SK-N-MC (cell line): Measurements from ENCODE around the gene PPM1M.

Experiments
- DNase-seq: peaks from one replicate; pipeline ENCODE4 v3.0.0-alpha.2; 2011; ENCODE audit warnings: low read depth, low spot score
- H3K27ac ChIP-seq: fragments of 200-600 bp; sonication (generic); 2 replicates; pipeline ENCODE4 v1.5.1; 2016; ENCODE audit warnings: mixed run types
- H3K36me3 ChIP-seq: fragments of 200-600 bp; sonication (generic); 2 replicates; pipeline ENCODE4 v1.6.1; 2017; ENCODE audit warnings: antibody characterized with exemption, low read length, mixed read lengths; ENCODE audit not compliant: insufficient read depth
- H3K4me3 ChIP-seq: fragments of 200-600 bp; sonication (generic); 2 replicates; pipeline ENCODE4 v1.5.1; 2016
- H3K9ac ChIP-seq: fragments of 200-600 bp; sonication (generic); 2 replicates; pipeline ENCODE4 v1.8.0; 2017; ENCODE audit warnings: mixed run types, mixed read lengths; ENCODE audit not compliant: insufficient read length
- H3K9me3 ChIP-seq: fragments of 200-600 bp; sonication (generic); 2 replicates; pipeline ENCODE4 v1.6.1; 2017; ENCODE audit warnings: low read depth, mild to moderate bottlenecking, antibody characterized with exemption, low read length, moderate library complexity, mixed read lengths
- EZH2 ChIP-seq: fragments of 200-600 bp; sonication (generic); IDR thresholded peaks from one replicate; pipeline ENCODE4 v1.6.1; 2017; ENCODE audit warnings: antibody characterized with exemption
- FOXP2 ChIP-seq: optimal IDR thresholded peaks from 2 replicates; pipeline ENCODE3; 2011; ENCODE audit warnings: mild to moderate bottlenecking, moderate library complexity; ENCODE audit not compliant: insufficient read depth; ENCODE audit errors: extremely low read length, control extremely low read depth
- POLR2AphosphoS5 ChIP-seq: IDR thresholded peaks from 2 replicates; pipeline ENCODE4 v1.6.1; 2012; ENCODE audit warnings: mild to moderate bottlenecking, low read depth, low read length, borderline replicate concordance

Gene PPM1M, protein sequence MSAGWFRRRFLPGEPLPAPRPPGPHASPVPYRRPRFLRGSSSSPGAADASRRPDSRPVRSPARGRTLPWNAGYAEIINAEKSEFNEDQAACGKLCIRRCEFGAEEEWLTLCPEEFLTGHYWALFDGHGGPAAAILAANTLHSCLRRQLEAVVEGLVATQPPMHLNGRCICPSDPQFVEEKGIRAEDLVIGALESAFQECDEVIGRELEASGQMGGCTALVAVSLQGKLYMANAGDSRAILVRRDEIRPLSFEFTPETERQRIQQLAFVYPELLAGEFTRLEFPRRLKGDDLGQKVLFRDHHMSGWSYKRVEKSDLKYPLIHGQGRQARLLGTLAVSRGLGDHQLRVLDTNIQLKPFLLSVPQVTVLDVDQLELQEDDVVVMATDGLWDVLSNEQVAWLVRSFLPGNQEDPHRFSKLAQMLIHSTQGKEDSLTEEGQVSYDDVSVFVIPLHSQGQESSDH

DNA sequence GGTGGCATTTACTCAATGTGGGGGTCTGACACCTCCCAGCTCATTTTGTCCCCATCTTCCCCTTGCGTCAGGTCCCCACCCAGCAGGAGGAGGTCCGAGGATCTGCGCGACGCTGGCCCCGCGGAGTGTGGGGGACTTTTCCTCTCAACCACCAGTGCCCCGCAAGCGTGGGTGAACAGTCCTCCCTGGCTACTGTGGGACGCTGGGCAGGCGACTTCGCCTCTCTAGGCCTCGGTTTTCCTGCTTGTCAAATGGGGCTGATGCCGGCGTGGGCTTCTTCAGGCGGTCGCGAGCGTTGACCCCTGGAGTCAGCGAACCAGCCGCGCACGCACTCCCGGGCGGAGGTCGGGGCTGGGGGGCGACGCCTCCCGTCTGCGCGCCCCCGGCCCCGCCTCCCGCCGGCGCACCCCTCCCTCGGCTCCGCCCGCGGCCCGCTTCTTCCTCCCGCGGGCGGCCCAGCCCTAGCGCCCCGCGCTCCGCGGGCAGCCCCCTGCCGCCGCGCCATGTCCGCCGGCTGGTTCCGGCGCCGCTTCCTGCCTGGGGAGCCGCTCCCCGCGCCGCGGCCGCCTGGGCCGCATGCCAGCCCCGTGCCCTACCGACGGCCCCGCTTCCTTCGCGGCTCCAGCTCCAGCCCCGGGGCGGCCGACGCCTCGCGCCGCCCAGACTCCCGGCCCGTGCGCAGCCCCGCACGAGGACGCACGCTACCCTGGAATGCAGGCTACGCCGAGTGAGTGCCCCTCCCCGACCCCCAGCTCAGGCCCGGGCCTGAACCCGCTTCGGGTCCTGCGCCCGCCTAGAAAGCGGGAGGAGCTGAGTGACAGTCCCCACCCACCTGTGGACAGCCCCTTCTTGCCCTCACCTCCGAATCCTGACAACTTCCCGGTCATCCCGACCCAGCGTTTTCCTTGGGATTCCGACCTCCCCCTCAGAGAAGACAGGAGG is at the start of gene PPM1M:
Gene PPM1M, plus strand, starts transcription at position 438 of the 942 bp plus-strand sequence. Its CDS starts 66 bp downstream, at position 504.
- Histone ChIP-seq H3K36me3 (no peaks in the 10 kb centered on the region), H3K9ac (peak within 1 kb of the TSS; percentile 37), H3K4me3 (peak within 1 kb of the TSS; percentile 70), H3K27ac (no peak within 1 kb of the TSS), H3K9me3 (no peaks in the 10 kb centered on the region)
- TF ChIP-seq POLR2AphosphoS5 (no peak), FOXP2 (no peak), EZH2 (no peak)
- no peak for DNase-seq

DNA sequence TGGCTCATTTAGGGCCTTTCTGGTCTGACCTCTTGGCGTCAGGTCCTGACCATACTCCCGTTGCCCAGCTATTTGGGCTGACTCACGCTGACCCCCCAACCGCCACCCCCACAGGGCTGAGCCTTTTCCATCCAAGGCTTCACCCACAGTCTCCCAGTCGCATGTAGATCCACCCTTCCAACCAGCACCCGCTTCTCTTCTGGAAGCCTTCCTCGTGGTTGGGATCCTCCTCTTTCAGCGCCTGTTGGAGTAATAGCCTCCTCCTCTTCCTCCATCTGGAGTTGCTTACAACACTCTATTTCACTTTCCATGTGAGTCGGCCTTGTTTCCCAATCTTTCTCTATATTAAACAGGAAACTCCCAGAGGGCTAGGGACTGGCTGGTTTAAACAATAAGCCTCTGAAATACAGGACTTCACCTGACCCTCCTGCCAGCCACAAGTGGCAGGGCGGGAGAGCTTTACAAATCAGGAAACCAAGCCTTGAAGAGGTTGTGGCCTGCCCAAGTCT is 49.7 kb upstream of the PPM1M start:
- Histone ChIP-seq H3K9ac (no peak overlapping the region), H3K9me3 (no peaks in the 10 kb centered on the region), H3K36me3 (peaks cover 4% of the 10 kb centered on the region; the same call in 1 of the 2 replicates), H3K4me3 (no peak overlapping the region), H3K27ac (no peak overlapping the region)
- TF ChIP-seq EZH2 (no peak), POLR2AphosphoS5 (no peak), FOXP2 (no peak)
- DNase-seq, result no peak

DNA sequence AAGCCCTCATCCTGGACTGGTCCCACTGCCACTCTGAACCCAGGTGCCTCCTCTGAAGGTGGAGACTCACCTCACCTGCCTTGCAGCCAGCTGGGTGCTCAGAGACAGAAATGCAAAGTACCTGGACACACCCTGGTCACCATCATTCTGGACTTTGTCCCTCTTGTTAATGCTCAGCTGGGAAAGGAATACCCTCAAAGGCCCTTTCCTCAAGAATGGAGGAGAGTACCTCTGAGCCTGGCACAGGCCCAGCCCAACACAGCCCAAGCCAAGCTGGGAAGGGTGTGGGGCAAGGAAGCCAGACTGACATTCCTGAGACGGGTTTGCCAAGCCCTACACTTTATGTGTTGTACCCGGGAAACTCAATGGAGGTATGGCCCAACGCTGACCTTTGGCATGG is 48.6 kb upstream of the PPM1M start:
- H3K27ac ChIP-seq, result no peak overlapping the region

DNA sequence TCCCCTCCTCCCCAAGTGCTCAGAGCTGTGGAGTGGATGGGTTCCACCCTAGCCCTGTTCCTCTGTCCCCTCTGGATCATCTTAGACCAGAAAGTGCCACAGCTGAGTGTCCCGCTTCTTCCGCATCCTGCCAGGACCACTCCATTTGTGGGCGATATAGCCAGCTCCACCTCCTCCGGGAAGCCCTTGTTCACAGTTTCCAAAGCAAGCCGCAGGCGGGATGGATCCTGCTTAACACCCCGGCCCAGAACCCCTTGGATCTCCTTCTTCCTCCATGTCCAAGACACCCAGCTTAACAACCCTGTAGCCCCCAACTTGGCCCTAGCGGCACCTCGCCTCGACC is 48.1 kb upstream of the PPM1M start:
- TF ChIP-seq FOXP2 (no peak), POLR2AphosphoS5 (no peak), EZH2 (no peak)
- H3K27ac ChIP-seq, result no peak overlapping the region
- peak overlapping the region; percentile 83 for H3K4me3 ChIP-seq
- H3K36me3 ChIP-seq, result peaks cover 14% of the 10 kb centered on the region
- H3K9ac ChIP-seq, result peak overlapping the region; percentile 37
- no peaks in the 10 kb centered on the region for H3K9me3 ChIP-seq
- DNase-seq, result no peak

More for the DNA sequence above, 48.6 kb upstream of the PPM1M start:
- DNase-seq, result no peak
- Histone ChIP-seq H3K4me3 (no peak overlapping the region), H3K9ac (no peak overlapping the region), H3K9me3 (no peaks in the 10 kb centered on the region), H3K36me3 (peaks cover 10% of the 10 kb centered on the region)
- TF ChIP-seq FOXP2, result no peak
- TF ChIP-seq EZH2, result no peak
- no peak for TF ChIP-seq POLR2AphosphoS5

DNA sequence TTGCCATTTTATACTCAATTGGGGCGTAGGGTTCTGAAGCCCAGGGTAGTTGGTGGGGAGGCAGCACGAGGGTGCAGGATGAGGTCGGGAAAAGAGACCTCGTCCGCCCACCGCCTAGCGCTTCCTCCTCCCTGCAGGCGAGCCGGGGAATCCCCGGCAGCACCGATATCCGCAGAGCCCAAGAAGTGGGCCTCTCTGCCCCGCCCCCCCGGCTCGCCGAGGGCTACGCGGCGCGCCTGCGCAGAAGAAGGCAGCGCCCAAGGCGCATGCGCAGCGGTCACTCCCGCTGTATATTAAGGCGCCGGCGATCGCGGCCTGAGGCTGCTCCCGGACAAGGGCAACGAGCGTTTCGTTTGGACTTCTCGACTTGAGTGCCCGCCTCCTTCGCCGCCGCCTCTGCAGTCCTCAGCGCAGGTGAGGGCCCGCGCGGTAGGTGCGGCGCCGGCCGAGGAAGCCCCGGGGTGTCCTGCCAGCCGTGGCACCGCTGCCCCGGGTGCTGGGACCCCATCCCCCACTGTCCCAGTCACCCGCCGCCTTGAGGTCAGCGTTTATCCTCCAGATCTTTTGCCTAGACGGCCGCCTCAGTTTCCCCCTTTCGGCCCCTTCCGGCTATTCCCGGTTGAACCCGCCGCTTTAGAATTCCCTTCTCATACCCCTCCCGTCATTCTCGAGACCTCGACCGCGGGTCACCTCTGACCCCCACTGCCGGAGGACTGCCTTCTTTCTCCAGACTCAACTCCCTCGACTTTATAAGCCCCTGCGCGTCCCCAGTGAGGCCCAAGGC is 47.5 kb upstream of the PPM1M start, which contains the start of gene ALAS1:
Gene ALAS1, plus strand, starts transcription at position 319 of the 784 bp plus-strand sequence. CDS start 1,082 bp downstream, outside the sequence.
- peak; percentile 6 for DNase-seq
- H3K4me3 ChIP-seq, result peak within 1 kb of the TSS; percentile 83
- TF ChIP-seq FOXP2 (no peak), POLR2AphosphoS5 (peak; percentile 89), EZH2 (no peak)
- peaks cover 19% of the 10 kb centered on the region for H3K36me3 ChIP-seq
- no peak within 1 kb of the TSS for H3K27ac ChIP-seq
- H3K9ac ChIP-seq, result peak within 1 kb of the TSS; percentile 83
- H3K9me3 ChIP-seq, result no peaks in the 10 kb centered on the region

DNA sequence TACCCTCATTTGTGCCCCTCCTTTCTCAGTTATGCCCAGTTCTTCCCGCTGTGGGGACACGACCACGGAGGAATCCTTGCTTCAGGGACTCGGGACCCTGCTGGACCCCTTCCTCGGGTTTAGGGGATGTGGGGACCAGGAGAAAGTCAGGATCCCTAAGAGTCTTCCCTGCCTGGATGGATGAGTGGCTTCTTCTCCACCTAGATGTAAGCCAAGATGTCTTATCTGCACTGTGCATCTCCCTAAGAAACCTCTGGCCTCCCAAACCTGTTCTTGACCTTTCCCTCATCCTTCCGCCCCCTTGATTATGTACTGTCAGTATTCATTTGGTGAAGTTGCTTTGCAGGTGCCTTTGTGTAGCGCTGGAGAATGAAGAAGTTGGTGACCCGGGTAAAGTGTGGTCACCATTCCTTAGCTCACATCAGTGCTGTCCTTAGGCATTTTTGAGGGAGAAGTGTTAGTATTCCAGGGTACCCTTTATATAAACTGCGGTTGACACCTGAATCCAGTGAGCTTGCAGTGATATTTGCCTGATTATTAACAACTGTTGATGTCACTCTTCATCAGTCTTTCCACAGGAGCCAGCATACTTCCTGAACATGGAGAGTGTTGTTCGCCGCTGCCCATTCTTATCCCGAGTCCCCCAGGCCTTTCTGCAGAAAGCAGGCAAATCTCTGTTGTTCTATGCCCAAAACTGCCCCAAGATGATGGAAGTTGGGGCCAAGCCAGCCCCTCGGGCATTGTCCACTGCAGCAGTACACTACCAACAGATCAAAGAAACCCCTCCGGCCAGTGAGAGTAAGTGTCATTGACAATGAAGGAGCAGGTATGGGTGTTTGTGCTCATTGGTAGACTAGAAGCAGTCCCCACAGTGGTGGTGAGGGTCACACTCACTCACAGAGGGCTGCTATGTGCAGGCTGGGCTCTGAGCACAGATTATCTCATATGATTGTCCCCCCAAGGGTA is 46.6 kb upstream of the PPM1M start:
- peaks cover 27% of the 10 kb centered on the region for H3K36me3 ChIP-seq
- no peak for TF ChIP-seq EZH2
- no peak for TF ChIP-seq FOXP2
- TF ChIP-seq POLR2AphosphoS5, result no peak
- DNase-seq, result no peak
- no peaks in the 10 kb centered on the region for H3K9me3 ChIP-seq
- peak overlapping the region; percentile 83 for H3K9ac ChIP-seq
- no peak overlapping the region for H3K27ac ChIP-seq
- peak overlapping the region; percentile 83 for H3K4me3 ChIP-seq
